Measurements from ENCODE around the gene ASPG.
A peak's percentile ranks its signal among the peaks of the same experiment; 100 is the strongest.

ASPG gene

DNA sequence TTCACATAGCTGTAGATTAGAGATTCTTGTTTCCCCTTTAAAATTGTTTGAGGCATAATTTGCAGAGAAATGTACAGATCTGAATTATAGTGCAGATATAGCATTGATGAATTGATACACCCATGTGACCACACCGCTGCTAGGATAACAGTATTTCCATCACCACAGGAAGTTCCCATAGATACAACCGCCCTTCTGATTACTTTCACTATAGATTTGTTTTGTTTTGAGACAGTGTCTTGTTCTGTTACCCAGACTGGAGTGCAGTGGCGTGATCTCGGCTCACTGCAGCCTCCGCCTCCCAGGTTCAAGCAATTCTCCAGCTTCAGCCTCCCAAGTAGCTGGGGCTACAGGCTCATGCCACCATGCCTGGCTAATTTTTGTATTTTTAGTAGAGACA is 8.8 kb upstream of the ASPG start:
- no peak for FAIRE-seq

DNA sequence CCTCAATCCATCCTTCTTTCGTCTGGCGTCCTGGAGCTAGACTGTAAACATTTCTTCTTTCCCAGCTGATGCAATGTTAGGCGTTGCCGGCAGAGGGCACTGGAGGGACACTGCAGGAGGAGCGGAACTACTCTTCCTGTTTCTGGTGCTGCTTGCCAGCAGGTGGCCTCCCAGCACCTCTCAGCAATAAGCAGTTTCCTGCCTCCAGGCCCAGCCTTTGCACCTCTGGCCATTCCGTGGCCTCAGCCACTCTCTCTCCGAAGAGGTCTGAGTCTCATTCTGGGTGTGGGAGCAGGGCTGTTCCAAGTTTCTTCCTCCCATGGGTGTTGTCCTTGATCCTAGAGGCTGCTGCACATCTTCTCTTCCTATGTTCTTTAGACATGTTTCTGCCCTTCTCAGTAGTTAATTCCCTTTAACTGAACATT is 7.5 kb upstream of the ASPG start:
- FAIRE-seq, result peak; percentile 84

DNA sequence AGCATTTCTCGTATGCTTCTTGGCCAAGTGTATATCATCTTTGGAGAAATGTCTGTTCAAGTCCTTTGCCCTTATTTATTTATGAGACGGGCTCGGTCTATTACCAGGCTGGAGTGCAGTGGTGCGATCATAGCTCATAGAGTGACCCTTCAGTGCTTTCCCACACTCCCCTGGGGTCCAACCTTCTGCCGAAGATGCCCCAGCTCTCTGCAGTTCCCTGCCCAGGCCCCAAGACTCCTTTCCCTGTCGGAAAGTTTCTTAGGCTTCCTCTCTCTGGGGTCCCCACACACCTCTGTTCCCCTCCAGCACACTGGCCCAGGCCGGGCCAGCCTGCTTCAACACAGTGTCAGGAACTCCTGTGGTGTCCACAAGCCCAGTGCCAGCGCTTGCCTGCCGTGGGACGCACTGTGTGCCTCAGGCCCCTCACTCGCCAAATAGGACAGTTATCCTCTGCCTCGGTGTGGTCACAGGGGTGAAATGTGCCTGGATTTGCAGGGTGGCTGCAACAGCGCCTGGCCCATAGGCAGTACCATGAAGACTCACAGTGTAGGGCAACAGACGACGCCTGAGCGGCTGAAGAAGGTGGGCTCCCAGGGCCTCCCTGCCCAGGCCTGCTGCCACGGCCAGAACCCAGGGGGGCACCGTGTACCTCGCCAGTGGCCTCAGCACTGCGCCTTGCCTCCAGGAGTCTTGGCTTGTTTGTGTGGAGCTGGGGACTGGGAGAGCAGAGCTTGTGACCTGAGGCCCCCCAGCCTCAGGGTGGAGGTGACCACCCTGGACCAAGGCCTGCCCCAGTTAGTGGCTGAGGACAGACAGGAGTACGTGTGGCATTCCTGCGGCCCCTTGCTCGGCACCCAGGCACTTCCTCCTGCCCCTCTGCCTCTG is 4.9 kb upstream of the ASPG start:
- FAIRE-seq, result no peak

DNA sequence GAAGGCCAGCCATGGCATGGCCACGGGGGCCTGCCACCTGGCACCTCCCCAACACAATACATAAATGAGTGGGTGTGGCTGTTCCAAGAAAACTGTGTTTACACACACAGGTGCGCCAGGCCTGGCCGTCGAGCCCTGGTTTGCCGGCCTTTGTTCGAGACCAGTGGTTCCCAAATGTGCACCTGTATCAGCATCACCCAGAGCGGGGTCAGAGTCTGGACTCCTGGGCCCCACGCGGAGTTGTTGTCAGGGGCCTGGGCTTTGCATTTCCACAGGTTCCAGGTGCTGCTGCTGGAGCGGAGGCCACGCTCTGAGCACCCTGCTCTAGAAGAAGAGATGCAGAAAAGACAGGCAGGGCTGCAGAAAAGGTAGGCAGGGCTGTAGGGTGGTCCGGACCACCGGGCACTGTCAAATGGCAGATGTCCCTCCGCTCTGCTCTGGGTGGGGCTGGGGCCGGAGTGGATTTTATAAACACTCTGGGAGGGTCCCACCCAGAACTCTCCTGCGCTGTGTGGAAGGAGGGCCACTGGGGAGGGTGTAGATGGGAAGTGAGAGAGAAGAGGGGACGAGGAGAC is 4.2 kb upstream of the ASPG start:
- no peak for FAIRE-seq

DNA sequence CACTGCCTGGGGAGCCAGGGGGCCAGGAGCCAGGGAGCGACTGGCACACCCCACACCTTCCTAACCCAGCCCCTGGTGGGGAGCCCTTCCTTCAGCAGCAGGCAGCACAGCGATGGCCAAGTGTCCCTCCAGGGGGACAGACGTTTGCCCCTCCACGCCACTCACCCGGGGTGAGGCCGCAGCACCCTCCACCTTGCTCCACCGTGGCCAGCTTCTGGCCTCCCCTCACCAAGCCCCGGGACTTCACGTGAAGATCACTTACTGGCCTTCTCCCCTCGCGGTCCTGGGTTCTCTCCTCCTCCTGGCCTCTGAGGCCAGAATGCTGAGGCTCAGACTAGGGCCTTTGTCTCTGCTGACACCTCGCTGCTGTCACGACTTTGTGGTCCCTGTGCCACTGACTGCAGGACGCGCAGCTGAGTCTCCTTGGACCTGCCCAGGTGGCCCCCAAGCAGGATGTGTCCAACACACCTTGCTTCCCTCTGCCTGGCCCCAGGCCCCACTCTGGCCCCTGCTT is 3.5 kb upstream of the ASPG start:
- no peak for FAIRE-seq

DNA sequence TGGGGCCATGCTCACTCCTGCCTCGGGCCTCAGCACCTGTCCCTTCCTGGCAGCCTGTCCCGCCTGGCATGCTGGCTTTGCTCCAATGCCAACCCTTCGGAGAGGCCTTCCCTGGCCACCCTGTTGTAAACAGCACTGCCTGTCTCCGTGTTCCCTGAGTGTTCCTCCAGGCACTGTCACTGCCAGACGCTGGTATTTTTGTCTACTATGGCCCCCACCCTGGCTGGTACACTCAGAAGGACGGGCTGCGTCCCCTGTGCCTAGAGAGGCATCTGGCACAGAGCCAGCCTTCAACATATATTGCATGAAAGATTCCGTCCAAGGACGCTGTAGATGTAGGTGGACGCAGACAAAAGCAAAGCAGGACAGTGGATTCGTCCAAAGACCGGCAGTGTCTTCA is 2.7 kb upstream of the ASPG start:
- FAIRE-seq, result no peak

DNA sequence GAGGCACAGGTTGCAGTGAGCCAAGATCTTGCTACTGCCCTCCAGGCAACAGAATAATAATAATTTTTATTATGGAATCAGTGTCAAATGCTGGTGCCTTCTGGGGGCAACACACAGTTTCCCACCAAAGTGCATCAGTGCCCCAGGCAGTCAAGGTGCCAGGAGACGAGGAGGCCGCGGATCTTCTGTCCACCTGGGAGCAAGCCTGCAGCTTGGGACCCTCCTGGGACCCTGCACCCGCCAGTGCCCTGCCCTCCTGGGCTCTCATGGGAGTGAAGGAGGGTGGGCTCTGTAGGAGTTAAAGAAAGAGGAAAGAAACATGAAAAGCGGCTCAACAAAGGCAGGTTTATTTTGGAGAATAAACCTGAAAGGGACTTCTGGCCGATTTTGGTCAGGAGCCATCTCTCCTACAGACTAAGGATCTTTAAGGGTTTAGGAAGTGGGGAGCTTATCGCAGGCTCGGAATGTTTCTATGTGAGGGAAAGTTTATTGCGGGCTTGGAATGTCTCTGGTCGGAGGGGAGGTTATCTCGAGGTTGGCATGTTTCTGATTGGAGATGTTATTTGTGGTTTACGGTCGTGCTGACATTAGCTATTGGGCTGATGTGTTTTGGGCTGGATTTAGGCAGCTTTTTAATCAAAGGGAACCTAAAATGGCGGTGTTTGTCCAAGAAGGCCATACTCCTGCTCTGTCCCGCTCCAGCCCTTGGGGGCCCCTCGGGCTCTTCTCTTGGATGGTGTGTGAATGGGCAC is 1.1 kb upstream of the ASPG start:
- no peak for FAIRE-seq

DNA sequence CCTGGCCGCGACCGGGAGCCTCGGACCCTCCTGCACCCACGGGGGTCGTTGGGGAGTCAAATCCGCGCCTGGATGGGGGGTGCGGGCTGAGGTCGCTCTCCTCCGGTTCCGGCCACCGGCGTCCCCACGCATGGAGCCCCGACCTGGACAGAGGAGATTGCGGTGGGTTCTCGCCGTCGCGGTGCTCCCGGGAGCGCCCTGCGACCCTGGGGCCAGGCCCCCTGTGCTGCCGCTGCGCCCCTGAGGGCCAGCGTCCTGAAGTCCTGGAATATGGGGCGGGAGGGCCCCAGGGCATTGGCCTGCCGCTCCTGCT is 345 bp downstream of the ASPG start:
- no peak for FAIRE-seq

DNA sequence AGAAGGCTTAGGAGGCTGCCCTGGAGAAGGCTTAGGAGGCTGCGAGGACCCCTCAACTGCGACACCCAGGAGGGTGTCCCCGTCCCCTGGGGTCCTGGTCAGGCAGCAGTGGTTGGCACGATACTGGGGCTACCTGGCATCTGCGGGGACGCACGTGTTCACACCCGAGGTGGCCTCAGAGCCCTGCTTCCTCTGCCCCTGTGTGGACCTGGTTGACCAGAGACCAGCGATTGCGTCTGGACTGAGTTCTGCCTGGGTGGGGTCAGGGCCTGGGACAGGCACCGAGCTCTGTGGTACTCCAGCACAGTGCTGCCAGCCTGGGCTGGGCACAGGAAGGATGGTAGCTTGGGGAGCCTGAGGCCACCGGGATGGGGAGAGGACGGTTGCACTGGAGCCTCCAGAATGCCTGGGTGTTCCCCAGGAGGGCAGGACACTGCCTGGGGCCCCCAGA is 735 bp downstream of the ASPG start:
- no peak for FAIRE-seq

DNA sequence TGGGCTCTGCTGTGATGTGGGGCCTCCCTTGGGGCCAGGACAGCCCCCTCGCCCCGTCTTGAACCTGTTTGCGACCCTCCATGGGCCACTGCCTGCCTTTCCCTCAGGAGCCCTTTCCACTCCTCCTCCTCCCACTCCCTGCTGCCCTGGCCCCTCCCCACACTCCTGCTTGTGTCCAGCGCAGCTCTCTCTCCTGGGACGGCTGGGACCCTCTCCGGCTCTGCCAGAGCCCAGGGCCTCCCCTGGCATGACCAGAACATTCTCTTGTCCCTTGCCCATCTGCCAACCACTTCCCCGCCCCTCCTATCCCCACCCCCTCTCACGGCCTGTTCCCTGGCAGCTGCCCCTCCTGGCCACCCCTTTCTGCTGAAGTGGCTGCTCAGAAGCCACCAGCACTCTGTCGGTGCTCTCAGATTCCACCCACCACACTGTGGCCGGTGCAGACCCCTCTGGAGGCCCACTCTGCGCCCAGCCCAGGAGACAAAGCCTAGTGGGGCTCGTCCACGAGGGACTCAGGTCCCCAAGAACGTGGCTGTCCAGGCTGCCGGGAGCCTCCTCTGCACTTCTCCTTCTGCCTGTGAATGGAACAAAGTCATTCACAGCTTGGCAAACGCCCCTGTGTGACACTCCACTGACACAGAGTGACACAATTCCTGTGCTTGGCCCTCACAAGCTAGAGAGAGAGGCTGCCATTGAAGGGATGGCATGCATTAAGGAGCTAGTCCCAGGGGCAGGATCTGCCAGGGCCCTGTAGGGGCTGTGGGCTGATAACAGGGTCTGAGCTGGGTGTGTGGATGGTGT is 1.4 kb downstream of the ASPG start:
- FAIRE-seq, result no peak

DNA sequence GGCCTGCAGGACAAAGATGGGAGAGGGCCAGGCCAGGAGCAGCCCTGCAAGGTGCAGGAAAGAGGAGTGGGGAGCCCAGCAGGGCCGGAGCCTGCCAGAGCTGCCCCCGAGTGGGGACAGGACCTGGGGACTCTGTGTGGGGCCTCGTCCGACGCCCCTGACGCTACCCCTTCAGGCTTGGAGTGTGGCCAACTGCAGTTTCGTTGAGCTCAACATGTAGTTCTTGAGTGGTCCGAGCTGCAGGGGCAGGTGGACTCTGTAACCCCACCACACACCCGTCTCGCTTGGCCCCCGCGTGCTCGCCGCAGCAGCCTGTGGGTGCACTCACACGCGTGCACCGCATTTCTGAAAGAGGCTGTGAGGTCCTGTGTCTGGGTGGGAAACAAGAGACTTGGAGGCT is 2.0 kb downstream of the ASPG start:
- FAIRE-seq, result no peak

DNA sequence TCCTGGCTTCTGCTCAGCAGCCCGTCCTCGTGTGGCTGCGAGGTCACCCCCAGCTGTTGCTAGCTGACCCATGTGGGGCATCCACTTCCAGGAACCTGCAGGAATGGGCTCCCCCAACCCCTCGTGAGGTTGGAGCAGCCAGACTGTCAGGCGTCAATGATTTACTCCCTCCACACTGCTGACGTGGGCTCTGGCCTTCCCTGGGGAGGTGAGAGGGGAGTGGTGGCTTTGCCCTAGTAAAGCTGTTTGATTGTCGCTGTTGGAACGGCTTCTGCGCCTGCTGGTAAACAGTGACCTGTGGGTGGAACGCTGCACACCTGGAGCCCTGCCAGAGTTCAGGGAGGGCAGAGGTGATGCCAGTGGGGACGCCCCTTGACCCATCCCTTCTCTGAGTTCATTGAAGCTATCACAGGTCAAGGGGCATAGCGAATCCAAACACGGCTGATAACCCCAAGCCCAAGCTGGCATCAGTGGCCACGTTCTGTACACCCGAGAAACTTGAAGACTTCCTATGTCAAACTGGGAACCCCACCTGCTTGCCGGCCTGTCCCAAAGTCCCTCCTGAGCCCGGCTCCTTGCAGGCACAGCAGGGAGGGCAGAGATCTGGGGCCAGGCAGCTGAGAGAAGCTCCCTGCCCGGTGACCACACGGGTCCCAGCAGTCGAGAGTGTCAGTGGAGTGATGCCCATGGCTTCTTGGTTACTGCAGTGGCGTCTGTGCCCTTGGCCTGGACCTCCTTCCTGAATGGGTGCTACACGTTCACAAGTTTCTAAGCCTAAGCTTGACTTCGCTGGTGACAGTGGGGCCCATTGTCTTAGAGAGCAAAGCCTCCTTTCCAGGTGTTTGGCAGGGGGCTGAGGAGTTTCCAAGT is 2.7 kb downstream of the ASPG start:
- no peak for FAIRE-seq

DNA sequence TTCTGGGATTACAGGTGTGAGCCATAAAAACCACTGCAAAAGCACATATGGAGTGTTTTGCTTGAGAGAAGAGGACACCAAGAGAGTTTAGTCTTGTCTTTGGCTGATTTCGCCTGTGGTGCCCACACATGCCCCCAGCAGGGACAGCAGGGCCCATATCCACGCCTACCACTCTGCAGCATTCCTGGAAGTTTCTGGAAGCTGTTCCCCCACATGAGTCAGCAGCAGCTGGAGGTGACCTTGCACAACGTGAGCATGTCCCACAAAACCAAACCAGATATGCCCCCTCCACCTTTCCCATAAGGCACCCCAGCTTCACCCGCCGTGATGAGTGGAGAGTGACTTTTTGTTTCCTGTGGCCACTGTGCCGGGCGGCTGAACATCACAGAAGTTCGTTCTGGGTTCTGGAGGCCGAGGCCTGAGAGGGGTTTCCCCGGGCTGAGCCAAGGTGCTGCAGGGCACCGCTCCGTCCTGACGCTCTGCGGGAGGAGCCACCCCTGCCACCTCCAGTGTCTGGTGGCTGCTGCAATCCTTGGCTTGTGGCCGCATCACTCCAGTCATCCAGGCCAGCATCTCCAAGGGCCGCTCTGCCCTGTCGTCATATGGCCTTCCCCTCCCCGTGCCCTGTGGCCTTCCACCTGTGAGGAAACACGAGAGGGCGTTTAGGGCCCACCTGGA is 4.7 kb downstream of the ASPG start:
- no peak for FAIRE-seq

DNA sequence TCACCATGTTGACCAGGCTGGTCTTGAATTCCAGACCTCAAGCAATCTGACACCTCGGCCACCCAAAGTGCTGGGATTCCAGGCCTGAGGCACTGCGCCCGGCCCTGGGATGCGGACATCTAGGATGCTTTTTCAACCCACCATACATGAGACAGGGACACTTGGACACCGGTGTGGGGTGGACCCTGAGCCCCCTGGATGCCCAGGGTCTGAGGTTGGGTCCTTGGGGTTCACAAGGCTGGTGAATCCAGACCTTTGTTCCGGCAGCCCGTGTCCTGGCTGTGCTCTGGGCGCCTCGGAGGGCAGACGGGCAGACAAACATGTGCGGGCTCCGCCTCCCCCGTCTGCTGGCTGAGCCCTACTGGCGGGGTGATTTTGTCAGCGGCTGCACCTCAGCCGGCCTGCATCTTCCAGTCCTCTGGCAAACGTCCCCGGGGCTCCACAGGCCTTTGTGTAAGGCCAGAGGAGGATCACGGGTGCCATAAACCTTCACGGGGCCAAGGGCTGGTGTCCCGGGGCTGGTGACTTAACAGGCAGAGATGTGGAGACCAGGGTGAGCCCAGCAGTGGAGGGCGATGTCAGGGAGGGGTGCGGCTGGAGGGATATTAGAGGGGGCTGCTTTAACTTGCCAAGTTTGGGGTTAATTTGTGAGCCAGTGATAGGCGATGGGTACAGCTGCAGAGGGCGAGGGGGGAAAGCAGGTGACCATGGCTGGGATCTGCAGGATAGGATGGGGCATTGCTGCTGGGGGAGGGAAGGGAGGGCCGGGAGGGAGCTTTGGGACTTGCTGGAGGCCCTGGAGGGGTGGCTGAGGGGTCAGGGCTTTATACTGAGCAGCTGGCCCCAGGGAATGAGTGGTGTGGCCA is 5.8 kb downstream of the ASPG start:
- FAIRE-seq, result no peak

DNA sequence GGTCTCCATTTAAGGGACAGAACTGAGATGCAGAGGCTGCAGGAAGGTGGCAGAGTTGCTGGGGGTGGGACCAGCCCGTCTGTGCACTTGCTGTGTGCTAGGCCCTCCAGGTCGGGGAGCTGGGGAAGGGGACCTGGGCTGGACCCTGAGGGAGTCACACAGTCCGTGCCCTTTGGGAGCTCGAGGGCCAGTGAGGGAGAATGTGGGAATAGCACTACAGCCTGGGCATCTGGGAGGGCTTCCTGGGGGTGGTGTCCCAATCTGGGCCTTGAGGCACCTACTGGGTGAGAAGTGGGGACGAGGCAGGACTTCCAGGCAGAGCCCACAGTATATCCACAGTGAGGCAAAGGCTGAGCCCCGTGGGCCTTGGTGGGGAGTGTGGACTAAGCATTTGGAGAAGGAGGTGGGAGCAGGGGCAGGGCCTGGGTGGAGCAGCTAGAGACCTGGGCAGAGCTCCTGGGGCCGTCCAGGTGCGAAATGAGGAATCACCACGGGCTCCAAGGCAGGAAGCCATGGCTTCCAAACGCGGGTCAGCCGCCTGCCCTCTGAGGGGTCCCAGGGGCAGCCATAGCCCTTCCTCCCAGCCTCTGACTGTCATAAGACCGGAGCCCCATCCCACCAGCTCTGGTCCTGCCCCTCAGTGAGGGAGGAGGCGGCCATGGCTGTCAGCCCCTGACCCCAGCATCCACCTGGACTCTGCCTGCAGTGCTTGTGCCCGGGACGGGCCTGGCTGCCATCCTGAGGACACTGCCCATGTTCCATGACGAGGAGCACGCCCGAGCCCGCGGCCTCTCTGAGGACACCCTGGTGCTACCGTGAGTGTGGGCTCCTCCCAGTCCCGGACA is 6.6 kb downstream of the ASPG start:
- FAIRE-seq, result no peak

DNA sequence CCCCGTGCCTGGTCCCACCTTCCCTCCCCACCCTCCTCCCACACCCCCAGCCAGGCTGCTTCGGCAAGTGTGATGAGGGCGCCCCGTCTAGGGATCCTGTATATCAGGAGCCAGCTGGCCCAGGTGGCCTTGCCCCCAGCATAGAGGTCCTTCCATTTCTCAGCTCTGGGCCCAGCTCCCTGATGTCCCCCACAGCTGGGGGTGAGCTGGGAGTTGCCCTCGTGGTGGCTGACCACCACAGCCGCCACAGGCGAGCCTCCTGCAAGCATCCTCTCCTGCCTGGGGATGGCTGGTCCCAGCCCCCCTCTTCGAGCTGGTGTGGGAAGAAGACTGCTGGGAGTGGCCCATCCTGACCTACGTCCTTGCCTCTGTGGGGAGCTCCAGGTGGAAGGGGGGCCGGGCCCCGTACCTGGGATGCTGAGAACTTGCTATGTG is 7.4 kb downstream of the ASPG start:
- FAIRE-seq, result no peak

DNA sequence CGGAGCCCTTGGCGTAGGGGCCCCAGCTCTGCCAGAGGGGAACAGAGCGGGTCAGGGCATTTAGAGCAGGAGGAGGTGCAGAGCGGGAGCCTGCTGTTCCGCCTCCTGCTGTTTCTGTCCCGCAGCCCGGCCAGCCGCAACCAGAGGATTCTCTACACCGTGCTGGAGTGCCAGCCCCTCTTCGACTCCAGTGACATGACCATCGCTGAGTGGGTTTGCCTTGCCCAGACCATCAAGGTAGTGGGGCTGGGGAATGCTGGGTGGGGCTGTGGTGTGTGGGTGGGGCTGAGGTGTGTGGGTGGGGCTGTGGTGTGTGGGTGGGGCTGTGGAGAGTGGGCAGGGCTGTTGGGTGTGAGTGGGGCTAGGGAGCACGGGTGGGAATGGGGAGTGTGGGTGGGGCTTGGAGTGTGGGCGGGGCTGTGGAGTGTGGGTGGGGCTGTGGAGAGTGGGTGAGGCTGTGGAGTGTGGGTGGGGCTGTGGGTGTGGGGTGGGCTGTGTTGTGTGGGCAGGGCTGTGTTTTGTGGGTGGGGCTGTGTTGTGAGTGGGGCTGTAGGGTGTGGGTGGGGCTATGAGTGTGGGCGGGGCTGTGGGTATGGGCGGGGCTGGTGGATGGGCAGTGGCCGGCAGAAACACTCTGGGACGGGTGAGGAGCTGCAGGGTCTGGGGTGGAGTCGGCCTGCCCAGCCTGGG is 8.0 kb downstream of the ASPG start:
- no peak for FAIRE-seq

DNA sequence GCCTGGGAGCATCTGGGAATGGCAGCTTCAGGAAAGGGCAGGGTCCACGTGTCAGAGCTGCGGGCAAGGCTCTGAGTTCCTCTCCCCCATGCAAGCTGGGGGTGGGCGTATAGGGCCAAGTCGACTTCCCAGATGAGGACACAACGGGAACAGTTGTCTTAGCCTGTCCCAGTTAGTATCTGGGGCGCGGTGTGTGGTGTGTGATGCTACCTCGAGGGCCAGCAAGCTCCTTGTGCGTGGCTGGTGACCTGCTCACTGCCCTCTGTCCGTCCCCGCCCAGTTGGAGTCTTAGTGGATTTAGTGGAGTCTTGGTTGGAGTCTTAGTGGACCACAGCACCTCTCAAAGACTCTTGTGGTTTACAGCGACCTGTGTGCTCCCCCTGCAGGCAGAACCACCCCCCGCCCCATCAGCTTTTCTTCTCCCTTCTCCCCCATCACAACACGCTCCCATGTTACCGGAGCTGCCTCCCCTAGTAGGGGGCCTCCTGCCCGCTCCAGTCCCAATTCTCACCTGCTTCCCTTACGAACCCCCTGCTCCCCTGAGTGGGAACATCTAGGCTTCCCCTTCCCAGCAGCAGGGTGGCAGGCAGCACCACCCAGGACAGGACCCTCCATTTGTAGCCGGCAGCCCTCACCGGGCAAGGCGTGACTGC is 8.7 kb downstream of the ASPG start:
- FAIRE-seq, result no peak

All from TTC549 (cell line).